Keratinocyte (primary cell): Measurements from ENCODE around the gene BPTF. TPM values are rescaled to one million over a fixed set of nuclear protein-coding genes. Genes with fewer than 3 reads are reported as not detected.
A peak's percentile ranks its signal among the peaks of the same experiment; 100 is the strongest.

Experiments
- DNase-seq: peaks from one replicate; pipeline ENCODE4 v3.0.0-alpha.2; 2011; ENCODE audit warnings: low read depth, missing footprints, low spot score
- FAIRE-seq: peaks from 2 replicates; lab custom pipeline; 2011; peaks lifted over from hg19 to GRCh38; lab: Jason Lieb, UNC
- H2AFZ ChIP-seq: 2 replicates; pipeline ENCODE4 v1.6.0; 2012; ENCODE audit warnings: low read length, control low read depth, inconsistent platforms; ENCODE audit not compliant: control insufficient read depth
- H3K27ac ChIP-seq: 2 replicates; pipeline ENCODE4 v1.5.1; 2011; ENCODE audit warnings: low read length; ENCODE audit not compliant: control insufficient read depth, insufficient read depth
- H3K27me3 ChIP-seq: 3 replicates; pipeline ENCODE4 v1.6.0; 2011; ENCODE audit warnings: low read length; ENCODE audit not compliant: control insufficient read depth, insufficient read depth; ENCODE audit errors: extremely low read depth
- H3K36me3 ChIP-seq, 2 experiments: 2 replicates in 1 of 2; 3 replicates in 1 of 2; pipeline ENCODE4 v1.5.1; 2011; ENCODE audit warnings: low read length in 2 of 2, mild to moderate bottlenecking in 1 of 2; ENCODE audit not compliant: control insufficient read depth in 2 of 2, insufficient read depth in 2 of 2; ENCODE audit errors: extremely low read depth in 1 of 2
- H3K4me1 ChIP-seq: 3 replicates; pipeline ENCODE4 v1.5.1; 2011; ENCODE audit warnings: low read length; ENCODE audit not compliant: control insufficient read depth, insufficient read depth; ENCODE audit errors: extremely low read depth
- H3K4me2 ChIP-seq: 3 replicates; pipeline ENCODE4 v1.6.0; 2011; ENCODE audit warnings: low read depth, low read length; ENCODE audit not compliant: control insufficient read depth, insufficient read depth; ENCODE audit errors: extremely low read depth
- H3K4me3 ChIP-seq, 3 experiments: fragments of 200-600 bp in 1 of 3; sonication (generic) in 1 of 3; 2 replicates in 2 of 3; 3 replicates in 1 of 3; pipeline ENCODE4 v1.5.1; 2011 to 2016; ENCODE audit warnings: low read length in 3 of 3, mild to moderate bottlenecking in 3 of 3, control low read depth in 2 of 3, inconsistent platforms in 1 of 3, low read depth in 1 of 3, mixed read lengths in 1 of 3, mixed run types in 1 of 3, moderate library complexity in 1 of 3; ENCODE audit not compliant: control insufficient read depth in 2 of 3, insufficient read depth in 2 of 3; ENCODE audit errors: extremely low read depth in 1 of 3
- H3K79me2 ChIP-seq: 2 replicates; pipeline ENCODE4 v1.6.0; 2012; ENCODE audit warnings: low read length; ENCODE audit not compliant: control insufficient read depth, insufficient read depth
- H3K9ac ChIP-seq: 3 replicates; pipeline ENCODE4 v1.6.0; 2011; ENCODE audit warnings: low read length; ENCODE audit not compliant: control insufficient read depth, insufficient read depth; ENCODE audit errors: extremely low read depth
- H3K9me1 ChIP-seq: 3 replicates; pipeline ENCODE4 v1.6.0; 2011; ENCODE audit warnings: low read length; ENCODE audit not compliant: control insufficient read depth, insufficient read depth; ENCODE audit errors: extremely low read depth
- H3K9me3 ChIP-seq: 2 replicates; pipeline ENCODE4 v1.5.1; 2012; ENCODE audit warnings: low read depth, low read length; ENCODE audit not compliant: control insufficient read depth
- H4K20me1 ChIP-seq: 3 replicates; pipeline ENCODE4 v1.6.0; 2011; ENCODE audit warnings: low read length; ENCODE audit not compliant: control insufficient read depth, insufficient read depth; ENCODE audit errors: extremely low read depth
- CTCF ChIP-seq, 3 experiments: IDR thresholded peaks in 1 of 3; conservative IDR thresholded peaks in 1 of 3; optimal IDR thresholded peaks in 1 of 3; 2 replicates in 2 of 3; 3 replicates in 1 of 3; pipeline versions ENCODE3 to v1.5.1; 2011; ENCODE audit warnings: low read length in 3 of 3, mild to moderate bottlenecking in 3 of 3, moderate library complexity in 2 of 3, control low read depth in 1 of 3, inconsistent platforms in 1 of 3; ENCODE audit not compliant: insufficient read depth in 2 of 3; ENCODE audit errors: extremely low read depth in 1 of 3
- EZH2 ChIP-seq: IDR thresholded peaks from one replicate; pipeline ENCODE4 v1.6.1; 2012; ENCODE audit warnings: inconsistent platforms, mild to moderate bottlenecking, low read length, moderate library complexity
- dilution Hi-C: fragments of 300-500 bp; cut with MboI; formaldehyde crosslinking; loops from one replicate; pipeline ENCODE4 v1.7.0; 2020; ENCODE audit warnings: low sequenced_read_pairs; ENCODE audit not compliant: extremely low pct_ligation_motif_present
- polyA plus RNA-seq, 5 experiments: library from polyadenylated mRNA; depleted of rRNA in 3 of 5; stranded (reverse) in 3 of 5; stranded (forward) in 1 of 5; unstranded in 1 of 5; fragments of >200 nt; gene quantifications; 1 replicate in 1 of 5; 2 replicates in 3 of 5; 3 replicates in 1 of 5; pipeline versions ENCODE4 v1.2.1 to v1.2.3, GENCODE V29; 2011 to 2012; ENCODE audit warnings: missing spikeins in 2 of 5, low read depth in 1 of 5, low replicate concordance in 1 of 5

BPTF gene
- polyA plus RNA-seq, 1 donor (not counting 4 experiments of a cell fraction or from before 2014, with no cell fraction given): 28.3 TPM

- no peaks in the 10 kb centered on the region for H3K79me2 ChIP-seq
- DNase-seq (no peak), FAIRE-seq (no peak)
- peaks cover 3% of the 10 kb centered on the region for H3K4me1 ChIP-seq
- no peak overlapping the region for H3K27ac ChIP-seq
- no peak overlapping the region for H3K4me2 ChIP-seq
- no peaks in the 10 kb centered on the region for H3K36me3 ChIP-seq
- no peak overlapping the region for H3K9ac ChIP-seq
- H3K27me3 ChIP-seq: no peaks in the 10 kb centered on the region
- H3K4me3 ChIP-seq: no peak overlapping the region
- no peak for TF ChIP-seq CTCF (optimal IDR thresholded peaks at IDR 0.05 in 1 of 3, IDR thresholded peaks at IDR 0.05 in 1 of 3, conservative IDR thresholded peaks at IDR 0.05 in 1 of 3; ENCODE audit: extremely low read depth in 1 of 3, insufficient read depth in 2 of 3, low read length in 3 of 3)
- TF ChIP-seq EZH2: no peak
- no peaks in the 10 kb centered on the region for H3K9me3 ChIP-seq
- H4K20me1 ChIP-seq: no peaks in the 10 kb centered on the region
- no peaks in the 10 kb centered on the region for H3K9me1 ChIP-seq
- dilution Hi-C loops: no loop called here
- H2AFZ ChIP-seq: no peak overlapping the region
Observed at GRCh38 chr17:67785504-67785903, 39.8 kb upstream of the BPTF start.

GRCh38 chr17:67800495-67800928 lies 24.8 kb upstream of the BPTF start:
- Histone ChIP-seq H3K36me3 (no peaks in the 10 kb centered on the region), H3K27ac (no peak overlapping the region), H3K4me2 (no peak overlapping the region), H3K4me3 (no peak overlapping the region), H3K4me1 (no peaks in the 10 kb centered on the region), H3K9me1 (no peaks in the 10 kb centered on the region), H3K9me3 (no peaks in the 10 kb centered on the region), H3K9ac (no peak overlapping the region), H2AFZ (no peak overlapping the region), H3K79me2 (no peaks in the 10 kb centered on the region), H3K27me3 (no peaks in the 10 kb centered on the region), H4K20me1 (no peaks in the 10 kb centered on the region)
- dilution Hi-C loops: no loop called here
- no peak for DNase-seq
- no peak for FAIRE-seq
- TF ChIP-seq CTCF (optimal IDR thresholded peaks at IDR 0.05 in 1 of 3, IDR thresholded peaks at IDR 0.05 in 1 of 3, conservative IDR thresholded peaks at IDR 0.05 in 1 of 3; ENCODE audit: extremely low read depth in 1 of 3, insufficient read depth in 2 of 3, low read length in 3 of 3) (peak; percentile 67 to 86 (median 69)), EZH2 (no peak)
